Stimulated activated naive CD4-positive, alpha-beta T cell treated with Interleukin-2 at 50 U/mL for 16 hours (primary cell): Measurements from ENCODE around the gene SLC30A7.

ENCODE experiments used
- DNase-seq: peaks from one replicate; lab custom pipeline; 2025; lab: John Stamatoyannopoulos, UW

Gene SLC30A7

GRCh38 chr1:100979631-100980030 lies 83.7 kb downstream of the SLC30A7 start:
- no peak for DNase-seq

GRCh38 chr1:100982793-100983192 lies 86.9 kb downstream of the SLC30A7 start:
- no peak for DNase-seq

GRCh38 chr1:100988121-100988520 lies 92.2 kb downstream of the SLC30A7 start:
- DNase-seq: no peak

GRCh38 chr1:100989306-100990077 lies 93.6 kb downstream of the SLC30A7 start:
- no peak for DNase-seq

- no peak for DNase-seq
Measured at GRCh38 chr1:100995198-100995988, 99.5 kb downstream of the SLC30A7 start.

GRCh38 chr1:100998426-100998825 lies 102.5 kb downstream of the SLC30A7 start:
- no peak for DNase-seq

GRCh38 chr1:101000131-101000873 lies 104.4 kb downstream of the SLC30A7 start:
- DNase-seq: no peak

- DNase-seq: no peak
Measured at GRCh38 chr1:101002551-101002950, 106.7 kb downstream of the SLC30A7 start.

- DNase-seq: no peak
Measured at GRCh38 chr1:101003012-101003650, 107.2 kb downstream of the SLC30A7 start.

- no peak for DNase-seq
Measured at GRCh38 chr1:101004061-101004460, 108.2 kb downstream of the SLC30A7 start.

GRCh38 chr1:101004670-101005069 lies 108.8 kb downstream of the SLC30A7 start:
- no peak for DNase-seq

- DNase-seq: no peak
Measured at GRCh38 chr1:101005183-101005582, 109.3 kb downstream of the SLC30A7 start.

- no peak for DNase-seq
Measured at GRCh38 chr1:101005871-101006270, 110.0 kb downstream of the SLC30A7 start.

GRCh38 chr1:101006553-101006952 lies 110.7 kb downstream of the SLC30A7 start:
- no peak for DNase-seq

GRCh38 chr1:101008229-101008834 lies 112.4 kb downstream of the SLC30A7 start:
- DNase-seq: no peak

- DNase-seq: no peak
Measured at GRCh38 chr1:101013776-101014175, 117.9 kb downstream of the SLC30A7 start.

GRCh38 chr1:101017448-101017847 lies 121.6 kb downstream of the SLC30A7 start:
- DNase-seq: no peak

- no peak for DNase-seq
Measured at GRCh38 chr1:101022294-101022693, 126.4 kb downstream of the SLC30A7 start.

- DNase-seq: no peak
Measured at GRCh38 chr1:101025283-101025656, 129.4 kb downstream of the SLC30A7 start.

- DNase-seq: peak; percentile 88
Measured at GRCh38 chr1:101025657-101026429, 130.0 kb downstream of the SLC30A7 start, which contains the start of gene DPH5. TSS of gene DPH5 (minus strand) at chr1:101025784. CDS start at chr1:101025443, 341 bp downstream.

GRCh38 chr1:101026430-101026788 lies 130.5 kb downstream of the SLC30A7 start:
- DNase-seq: no peak
